ENCODE measurements around the gene FMNL2.

The FMNL2 gene

GRCh38 chr2:152682663-152683062 is 347.7 kb downstream of the FMNL2 start:
- H3K36me3 ChIP-seq, result peaks cover 44% of the 10 kb centered on the region
- no peak overlapping the region for H3K27ac ChIP-seq
- H3K4me3 ChIP-seq (ENCODE audit: low read depth in 1 of 2, low read length in 1 of 2), result no peak overlapping the region
- H3K4me1 ChIP-seq (ENCODE audit: control insufficient read depth in 1 of 2, insufficient read depth in 1 of 2, low read depth in 1 of 2, low read length in 1 of 2), result no peaks in the 10 kb centered on the region
- no peaks in the 10 kb centered on the region for H3K27me3 ChIP-seq
- no peaks in the 10 kb centered on the region for H3K9me3 ChIP-seq
- no peak for TF ChIP-seq CTCF (IDR thresholded peaks at IDR 0.05)

- Histone ChIP-seq H3K27me3 (no peaks in the 10 kb centered on the region), H3K27ac (no peak overlapping the region), H3K36me3 (peaks cover 42% of the 10 kb centered on the region), H3K9me3 (no peaks in the 10 kb centered on the region), H3K4me1 (ENCODE audit: control insufficient read depth in 1 of 2, insufficient read depth in 1 of 2, low read depth in 1 of 2, low read length in 1 of 2) (no peaks in the 10 kb centered on the region), H3K4me3 (ENCODE audit: low read depth in 1 of 2, low read length in 1 of 2) (no peak overlapping the region)
- TF ChIP-seq CTCF (IDR thresholded peaks at IDR 0.05), result no peak
Measured at GRCh38 chr2:152683400-152683799, 348.4 kb downstream of the FMNL2 start.

DNA sequence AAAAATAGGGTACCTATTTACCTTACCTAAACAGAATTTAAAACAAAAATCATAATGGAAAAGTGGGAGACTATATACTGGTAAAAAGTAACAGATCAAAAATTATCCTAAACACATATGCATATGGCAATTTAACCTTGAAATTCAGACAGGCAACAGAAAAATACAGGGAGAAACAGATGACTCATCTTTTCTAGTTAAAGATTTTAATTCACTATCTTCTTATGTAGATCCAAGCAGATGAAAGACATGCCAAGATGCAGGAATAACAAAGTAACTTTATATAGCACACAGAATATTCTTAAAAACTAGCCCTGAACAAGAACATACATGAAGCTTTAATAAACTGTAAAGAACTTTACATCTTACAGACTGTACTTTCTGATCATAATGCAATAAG is 351.3 kb downstream of the FMNL2 start:
- H3K9me3 ChIP-seq, result no peaks in the 10 kb centered on the region
- no peaks in the 10 kb centered on the region for H3K27me3 ChIP-seq
- peaks cover 22% of the 10 kb centered on the region for H3K36me3 ChIP-seq
- TF ChIP-seq CTCF (IDR thresholded peaks at IDR 0.05), result no peak
- no peaks in the 10 kb centered on the region for H3K4me1 ChIP-seq (ENCODE audit: control insufficient read depth in 1 of 2, insufficient read depth in 1 of 2, low read depth in 1 of 2, low read length in 1 of 2)
- H3K4me3 ChIP-seq (ENCODE audit: low read depth in 1 of 2, low read length in 1 of 2), result no peak overlapping the region
- no peak overlapping the region for H3K27ac ChIP-seq

DNA sequence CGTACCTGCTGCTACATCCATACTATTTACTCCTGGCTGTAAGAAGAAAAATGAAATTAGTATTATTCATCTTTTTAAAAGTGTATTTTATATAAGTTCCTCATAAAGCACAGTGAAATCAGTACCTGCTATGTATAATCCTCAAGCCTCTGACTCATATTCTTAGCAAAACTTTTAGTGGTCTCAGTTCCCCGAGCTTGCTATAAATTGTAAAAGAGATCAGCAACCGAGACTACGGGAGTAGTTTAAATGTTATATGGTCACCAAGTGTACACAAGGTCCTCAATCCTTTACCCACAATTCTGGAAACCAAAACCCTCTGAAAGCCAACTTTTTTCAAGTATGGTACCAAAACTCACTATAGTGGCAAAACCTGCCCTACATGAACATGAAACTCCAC is 358.1 kb downstream of the FMNL2 start:
- Histone ChIP-seq H3K9me3 (no peaks in the 10 kb centered on the region), H3K27ac (no peak overlapping the region), H3K27me3 (no peaks in the 10 kb centered on the region), H3K4me3 (ENCODE audit: low read depth in 1 of 2, low read length in 1 of 2) (no peak overlapping the region), H3K4me1 (ENCODE audit: control insufficient read depth in 1 of 2, insufficient read depth in 1 of 2, low read depth in 1 of 2, low read length in 1 of 2) (no peaks in the 10 kb centered on the region), H3K36me3 (peaks cover 31% of the 10 kb centered on the region)
- no peak for TF ChIP-seq CTCF (IDR thresholded peaks at IDR 0.05)

DNA sequence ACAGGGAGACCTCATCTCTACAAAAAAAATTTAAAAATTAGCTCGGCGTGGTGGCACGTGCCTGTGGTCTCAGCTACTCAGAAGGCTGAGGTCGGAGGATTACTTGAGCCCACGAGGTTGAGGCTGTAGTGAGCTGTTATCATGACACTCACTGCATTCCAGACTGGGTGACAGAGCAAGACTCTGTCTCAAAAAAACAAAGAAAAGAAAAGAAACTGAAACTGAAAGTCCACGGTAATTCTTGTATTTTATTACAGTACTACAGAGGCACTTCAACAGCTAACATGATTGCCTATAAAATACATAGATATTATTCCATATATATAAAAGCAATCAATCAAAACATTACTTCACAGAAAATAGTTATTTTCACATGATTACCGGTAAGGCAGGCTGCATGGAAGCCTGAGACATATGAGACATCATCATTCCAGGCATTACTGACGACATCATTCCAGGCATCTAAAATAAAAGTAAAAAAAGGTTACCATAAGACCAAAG is 359.2 kb downstream of the FMNL2 start:
- Histone ChIP-seq H3K27me3 (no peaks in the 10 kb centered on the region), H3K4me1 (ENCODE audit: control insufficient read depth in 1 of 2, insufficient read depth in 1 of 2, low read depth in 1 of 2, low read length in 1 of 2) (no peaks in the 10 kb centered on the region), H3K4me3 (ENCODE audit: low read depth in 1 of 2, low read length in 1 of 2) (peak overlapping the region in 1 of 2 experiments; percentile 15), H3K9me3 (no peaks in the 10 kb centered on the region), H3K27ac (peak overlapping the region; percentile 63), H3K36me3 (peaks cover 25% of the 10 kb centered on the region)
- no peak for TF ChIP-seq CTCF (IDR thresholded peaks at IDR 0.05)

DNA sequence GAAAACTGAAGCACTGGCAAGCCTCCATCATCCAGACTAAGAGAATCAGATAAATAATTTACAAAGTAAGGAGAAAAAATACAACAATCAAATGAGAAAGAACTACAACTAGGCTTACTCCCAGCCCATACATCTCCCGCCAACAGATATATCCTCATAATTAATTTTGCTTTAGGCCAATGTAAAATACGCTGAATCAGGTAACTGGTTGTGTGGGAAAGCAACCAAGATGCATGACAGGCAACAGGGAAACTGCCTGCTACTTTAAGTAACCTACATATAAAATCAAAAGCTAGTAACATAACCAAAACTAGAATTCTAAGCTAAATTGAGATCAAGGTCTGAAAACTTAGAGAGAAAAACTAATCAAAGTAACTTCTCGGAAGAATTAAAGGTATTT is 360.8 kb downstream of the FMNL2 start:
- Histone ChIP-seq H3K27ac (no peak overlapping the region), H3K4me1 (ENCODE audit: control insufficient read depth in 1 of 2, insufficient read depth in 1 of 2, low read depth in 1 of 2, low read length in 1 of 2) (no peaks in the 10 kb centered on the region), H3K27me3 (no peaks in the 10 kb centered on the region), H3K9me3 (no peaks in the 10 kb centered on the region), H3K36me3 (peaks cover 21% of the 10 kb centered on the region), H3K4me3 (ENCODE audit: low read depth in 1 of 2, low read length in 1 of 2) (no peak overlapping the region)
- TF ChIP-seq CTCF (IDR thresholded peaks at IDR 0.05), result no peak

Measured in neutrophil (primary cell).